ENCODE results near the gene ADA.

Gene ADA

GRCh38 chr20:44637042-44637441 lies 14.5 kb downstream of the ADA start:
- TF ChIP-seq REST (IDR thresholded peaks at IDR 0.05; ENCODE audit: insufficient replicate concordance, low read depth): no peak
- TF ChIP-seq CTCF (IDR thresholded peaks at IDR 0.05; ENCODE audit: insufficient read depth, low read length): no peak
- TF ChIP-seq SPI1 (IDR thresholded peaks at IDR 0.05; ENCODE audit: borderline replicate concordance, low read depth): no peak
- TF ChIP-seq GABPA (IDR thresholded peaks at IDR 0.05; ENCODE audit: low read depth): no peak
- TF ChIP-seq POLR2AphosphoS5 (IDR thresholded peaks at IDR 0.05; ENCODE audit: low read depth): no peak
- Histone ChIP-seq H3K4me3 (replicated peaks; ENCODE audit: insufficient read depth, low read length) (no peak overlapping the region), H3K27ac (replicated peaks) (no peak overlapping the region), H3K27me3 (ENCODE audit: insufficient read depth, poor library complexity, severe bottlenecking) (no peaks in the 10 kb centered on the region)
- DNase-seq (ENCODE audit: low read depth in 1 of 2, low spot score in 1 of 2): no peak

GRCh38 chr20:44635877-44636276 lies 15.6 kb downstream of the ADA start:
- Histone ChIP-seq H3K4me3 (replicated peaks; ENCODE audit: insufficient read depth, low read length) (no peak overlapping the region), H3K27me3 (ENCODE audit: insufficient read depth, poor library complexity, severe bottlenecking) (no peaks in the 10 kb centered on the region), H3K27ac (replicated peaks) (no peak overlapping the region)
- no peak for TF ChIP-seq REST (IDR thresholded peaks at IDR 0.05; ENCODE audit: insufficient replicate concordance, low read depth)
- TF ChIP-seq CTCF (IDR thresholded peaks at IDR 0.05; ENCODE audit: insufficient read depth, low read length): no peak
- TF ChIP-seq SPI1 (IDR thresholded peaks at IDR 0.05; ENCODE audit: borderline replicate concordance, low read depth): no peak
- no peak for TF ChIP-seq POLR2AphosphoS5 (IDR thresholded peaks at IDR 0.05; ENCODE audit: low read depth)
- TF ChIP-seq GABPA (IDR thresholded peaks at IDR 0.05; ENCODE audit: low read depth): no peak
- DNase-seq (ENCODE audit: low read depth in 1 of 2, low spot score in 1 of 2): no peak

- Histone ChIP-seq H3K4me3 (replicated peaks; ENCODE audit: insufficient read depth, low read length) (no peak overlapping the region), H3K27ac (replicated peaks) (no peak overlapping the region), H3K27me3 (ENCODE audit: insufficient read depth, poor library complexity, severe bottlenecking) (no peaks in the 10 kb centered on the region)
- no peak for DNase-seq (ENCODE audit: low read depth in 1 of 2, low spot score in 1 of 2)
- TF ChIP-seq REST (IDR thresholded peaks at IDR 0.05; ENCODE audit: insufficient replicate concordance, low read depth): no peak
- TF ChIP-seq CTCF (IDR thresholded peaks at IDR 0.05; ENCODE audit: insufficient read depth, low read length): no peak
- no peak for TF ChIP-seq GABPA (IDR thresholded peaks at IDR 0.05; ENCODE audit: low read depth)
Measured at GRCh38 chr20:44633872-44634600, 17.5 kb downstream of the ADA start.
